Measurements from ENCODE around the gene KSR1. TPM values are rescaled to one million over a fixed set of nuclear protein-coding genes. Genes with fewer than 3 reads are reported as not detected.

The KSR1 gene
- total RNA-seq, 1 experiment from 2014 or later, result 21.7 TPM

- Histone ChIP-seq H3K27ac (ENCODE audit: low read length) (no peak overlapping the region), H3K36me3 (ENCODE audit: control insufficient read depth, insufficient read depth, low read length) (no peaks in the 10 kb centered on the region), H3K4me3 (ENCODE audit: low read depth in 2 of 2, low read length in 2 of 2) (no peak overlapping the region), H3K9me3 (ENCODE audit: control insufficient read depth, insufficient read depth, low read depth, low read length) (no peaks in the 10 kb centered on the region), H3K27me3 (ENCODE audit: control insufficient read depth, insufficient read depth, low read length) (no peaks in the 10 kb centered on the region), H3K4me1 (ENCODE audit: control insufficient read depth, insufficient read depth, low read length) (no peaks in the 10 kb centered on the region)
- in situ Hi-C loops (cut with HindIII; ENCODE audit: low pct_unique_long_range_greater_than_20kb, low sequenced_read_pairs) (no loop called here), intact Hi-C loops (cut with micrococcal nuclease; ENCODE audit: unreplicated experiment) (no loop called here)
- no peak for ATAC-seq
- ChIA-PET CTCF (no interaction called here), POLR2A (no interaction called here)
- BruUV-seq (replicated peaks), result no TSS peak
- TF ChIP-seq CTCF (IDR thresholded peaks at IDR 0.05) (no peak), TCF7L2 (IDR thresholded peaks at IDR 0.05; ENCODE audit: low read depth, low read length) (no peak), SIN3A (IDR thresholded peaks at IDR 0.05; ENCODE audit: borderline replicate concordance, insufficient read depth, low read depth, low read length) (no peak), POLR2AphosphoS5 (IDR thresholded peaks at IDR 0.05; ENCODE audit: low read depth, low read length) (no peak)
- no peak for DNase-seq (ENCODE audit: low read depth, low spot score)
Observed at GRCh38 chr17:27615121-27615520, 158.9 kb downstream of the KSR1 start.

GRCh38 chr17:27616414-27616813 lies 160.2 kb downstream of the KSR1 start:
- ChIA-PET CTCF (no interaction called here), POLR2A (no interaction called here)
- no TSS peak for BruUV-seq (replicated peaks)
- Histone ChIP-seq H3K9me3 (ENCODE audit: control insufficient read depth, insufficient read depth, low read depth, low read length) (no peaks in the 10 kb centered on the region), H3K4me3 (ENCODE audit: low read depth in 2 of 2, low read length in 2 of 2) (no peak overlapping the region), H3K4me1 (ENCODE audit: control insufficient read depth, insufficient read depth, low read length) (no peaks in the 10 kb centered on the region), H3K27ac (ENCODE audit: low read length) (no peak overlapping the region), H3K27me3 (ENCODE audit: control insufficient read depth, insufficient read depth, low read length) (no peaks in the 10 kb centered on the region), H3K36me3 (ENCODE audit: control insufficient read depth, insufficient read depth, low read length) (no peaks in the 10 kb centered on the region)
- TF ChIP-seq POLR2AphosphoS5 (IDR thresholded peaks at IDR 0.05; ENCODE audit: low read depth, low read length) (no peak), REST (IDR thresholded peaks at IDR 0.05; ENCODE audit: insufficient read depth in 1 of 2, low read depth in 2 of 2, low read length in 1 of 2) (no peak), SIN3A (IDR thresholded peaks at IDR 0.05; ENCODE audit: borderline replicate concordance, insufficient read depth, low read depth, low read length) (no peak), CTCF (IDR thresholded peaks at IDR 0.05) (no peak), TCF7L2 (IDR thresholded peaks at IDR 0.05; ENCODE audit: low read depth, low read length) (no peak)
- in situ Hi-C loops (cut with HindIII; ENCODE audit: low pct_unique_long_range_greater_than_20kb, low sequenced_read_pairs), result no loop called here
- intact Hi-C loops (cut with micrococcal nuclease; ENCODE audit: unreplicated experiment), result no loop called here
- ATAC-seq (no peak), DNase-seq (ENCODE audit: low read depth, low spot score) (no peak)

Data from Panc1 (cell line).